ENCODE data around the gene GAS7.

DNA sequence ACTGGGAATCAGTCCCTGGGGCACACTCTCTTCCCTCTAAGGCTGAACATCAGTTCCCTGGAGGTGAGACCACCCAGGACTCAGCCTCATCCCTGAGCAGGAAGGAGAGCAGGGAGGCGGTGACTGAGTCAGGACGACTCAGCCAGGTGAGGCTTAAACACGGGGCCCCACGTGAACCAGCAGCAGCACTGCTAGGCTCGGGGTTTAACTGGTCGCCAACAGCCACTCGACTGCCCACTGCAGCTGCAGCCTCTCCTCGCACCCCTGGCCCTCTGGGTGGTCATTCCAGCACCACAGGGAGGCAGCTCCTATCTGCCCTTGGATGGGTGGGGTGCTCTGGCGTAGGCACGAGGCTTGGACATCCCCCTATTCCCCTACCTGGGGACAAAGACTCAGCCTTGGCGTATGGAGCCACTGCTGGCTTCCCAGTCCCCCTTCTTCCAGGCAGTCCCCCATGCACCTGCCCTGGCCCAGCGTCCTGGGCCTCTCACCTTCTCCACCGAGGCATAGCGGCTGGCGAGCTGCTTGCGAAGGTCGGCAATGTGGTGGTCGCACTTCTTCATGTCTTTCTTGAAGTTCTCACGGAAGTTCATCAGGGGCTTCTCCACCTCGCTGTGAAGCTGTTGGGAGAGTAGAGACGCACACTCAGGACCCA, 272.1 kb downstream of the GAS7 start:
- TF ChIP-seq, protein P1, sequence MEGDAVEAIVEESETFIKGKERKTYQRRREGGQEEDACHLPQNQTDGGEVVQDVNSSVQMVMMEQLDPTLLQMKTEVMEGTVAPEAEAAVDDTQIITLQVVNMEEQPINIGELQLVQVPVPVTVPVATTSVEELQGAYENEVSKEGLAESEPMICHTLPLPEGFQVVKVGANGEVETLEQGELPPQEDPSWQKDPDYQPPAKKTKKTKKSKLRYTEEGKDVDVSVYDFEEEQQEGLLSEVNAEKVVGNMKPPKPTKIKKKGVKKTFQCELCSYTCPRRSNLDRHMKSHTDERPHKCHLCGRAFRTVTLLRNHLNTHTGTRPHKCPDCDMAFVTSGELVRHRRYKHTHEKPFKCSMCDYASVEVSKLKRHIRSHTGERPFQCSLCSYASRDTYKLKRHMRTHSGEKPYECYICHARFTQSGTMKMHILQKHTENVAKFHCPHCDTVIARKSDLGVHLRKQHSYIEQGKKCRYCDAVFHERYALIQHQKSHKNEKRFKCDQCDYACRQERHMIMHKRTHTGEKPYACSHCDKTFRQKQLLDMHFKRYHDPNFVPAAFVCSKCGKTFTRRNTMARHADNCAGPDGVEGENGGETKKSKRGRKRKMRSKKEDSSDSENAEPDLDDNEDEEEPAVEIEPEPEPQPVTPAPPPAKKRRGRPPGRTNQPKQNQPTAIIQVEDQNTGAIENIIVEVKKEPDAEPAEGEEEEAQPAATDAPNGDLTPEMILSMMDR (IDR thresholded peaks at IDR 0.05), result no peak
- TF ChIP-seq POLR2A (IDR thresholded peaks at IDR 0.05) (no peak), POLR2AphosphoS5 (IDR thresholded peaks at IDR 0.05) (no peak)
